Fibroblast of pulmonary artery (primary cell): ENCODE measurements around the gene RETREG2.

Experiments
- DNase-seq: peaks from one replicate; pipeline ENCODE4 v3.0.0-alpha.2; 2010; ENCODE audit warnings: low read depth
- H3K4me3 ChIP-seq: replicated peaks from 2 replicates; pipeline ENCODE4 v1.5.1; 2011; ENCODE audit warnings: low read depth, mild to moderate bottlenecking, control low read depth, low read length, moderate library complexity
- TF ChIP-seq, protein P1 (sequence below): IDR thresholded peaks from 2 replicates; pipeline ENCODE4 v1.5.1; 2011; ENCODE audit warnings: mild to moderate bottlenecking, control low read depth, low read length, inconsistent platforms; ENCODE audit errors: missing control alignments

The RETREG2 gene

DNA sequence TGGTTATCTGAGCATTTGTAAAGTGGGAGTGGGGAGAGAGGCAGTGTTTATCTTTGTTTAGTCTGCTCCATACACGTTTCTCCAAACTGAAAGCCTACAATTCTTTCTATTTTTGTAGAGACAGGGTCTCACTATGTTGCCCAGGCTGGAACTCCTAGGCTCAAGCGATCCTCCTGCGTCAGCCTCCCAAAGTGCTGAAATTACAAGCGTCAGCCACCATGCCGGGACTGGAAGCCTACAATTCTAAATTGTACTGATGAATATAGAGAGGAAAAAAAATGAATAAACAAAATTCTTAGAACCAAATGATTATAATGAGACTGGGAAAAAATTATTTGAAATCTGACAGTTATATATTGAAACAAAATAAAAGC is 27.1 kb downstream of the RETREG2 start:
- no peak for DNase-seq
- TF ChIP-seq, protein P1, sequence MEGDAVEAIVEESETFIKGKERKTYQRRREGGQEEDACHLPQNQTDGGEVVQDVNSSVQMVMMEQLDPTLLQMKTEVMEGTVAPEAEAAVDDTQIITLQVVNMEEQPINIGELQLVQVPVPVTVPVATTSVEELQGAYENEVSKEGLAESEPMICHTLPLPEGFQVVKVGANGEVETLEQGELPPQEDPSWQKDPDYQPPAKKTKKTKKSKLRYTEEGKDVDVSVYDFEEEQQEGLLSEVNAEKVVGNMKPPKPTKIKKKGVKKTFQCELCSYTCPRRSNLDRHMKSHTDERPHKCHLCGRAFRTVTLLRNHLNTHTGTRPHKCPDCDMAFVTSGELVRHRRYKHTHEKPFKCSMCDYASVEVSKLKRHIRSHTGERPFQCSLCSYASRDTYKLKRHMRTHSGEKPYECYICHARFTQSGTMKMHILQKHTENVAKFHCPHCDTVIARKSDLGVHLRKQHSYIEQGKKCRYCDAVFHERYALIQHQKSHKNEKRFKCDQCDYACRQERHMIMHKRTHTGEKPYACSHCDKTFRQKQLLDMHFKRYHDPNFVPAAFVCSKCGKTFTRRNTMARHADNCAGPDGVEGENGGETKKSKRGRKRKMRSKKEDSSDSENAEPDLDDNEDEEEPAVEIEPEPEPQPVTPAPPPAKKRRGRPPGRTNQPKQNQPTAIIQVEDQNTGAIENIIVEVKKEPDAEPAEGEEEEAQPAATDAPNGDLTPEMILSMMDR, result no peak

DNA sequence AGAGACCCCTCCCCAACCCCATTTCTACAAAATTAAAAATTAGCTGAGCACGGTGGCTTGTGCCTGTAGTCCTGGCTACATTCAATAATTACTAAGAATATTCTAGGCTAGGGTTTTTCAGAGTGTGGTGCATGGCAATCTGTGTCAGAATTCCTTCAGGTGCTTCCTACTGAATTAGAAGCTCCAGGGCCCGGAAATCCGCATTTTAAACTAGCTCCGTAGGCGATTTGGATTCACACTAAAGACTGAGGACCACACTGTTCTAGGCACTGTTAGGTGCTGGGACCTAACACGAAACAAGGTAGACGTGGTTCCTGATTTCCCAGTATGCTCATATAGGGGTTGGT is 27.9 kb downstream of the RETREG2 start:
- DNase-seq, result no peak
- peak overlapping the region; percentile 73 for H3K4me3 ChIP-seq
- TF ChIP-seq, protein P1, result no peak

More for the DNA sequence above, 27.1 kb downstream of the RETREG2 start:
- H3K4me3 ChIP-seq, result no peak overlapping the region

DNA sequence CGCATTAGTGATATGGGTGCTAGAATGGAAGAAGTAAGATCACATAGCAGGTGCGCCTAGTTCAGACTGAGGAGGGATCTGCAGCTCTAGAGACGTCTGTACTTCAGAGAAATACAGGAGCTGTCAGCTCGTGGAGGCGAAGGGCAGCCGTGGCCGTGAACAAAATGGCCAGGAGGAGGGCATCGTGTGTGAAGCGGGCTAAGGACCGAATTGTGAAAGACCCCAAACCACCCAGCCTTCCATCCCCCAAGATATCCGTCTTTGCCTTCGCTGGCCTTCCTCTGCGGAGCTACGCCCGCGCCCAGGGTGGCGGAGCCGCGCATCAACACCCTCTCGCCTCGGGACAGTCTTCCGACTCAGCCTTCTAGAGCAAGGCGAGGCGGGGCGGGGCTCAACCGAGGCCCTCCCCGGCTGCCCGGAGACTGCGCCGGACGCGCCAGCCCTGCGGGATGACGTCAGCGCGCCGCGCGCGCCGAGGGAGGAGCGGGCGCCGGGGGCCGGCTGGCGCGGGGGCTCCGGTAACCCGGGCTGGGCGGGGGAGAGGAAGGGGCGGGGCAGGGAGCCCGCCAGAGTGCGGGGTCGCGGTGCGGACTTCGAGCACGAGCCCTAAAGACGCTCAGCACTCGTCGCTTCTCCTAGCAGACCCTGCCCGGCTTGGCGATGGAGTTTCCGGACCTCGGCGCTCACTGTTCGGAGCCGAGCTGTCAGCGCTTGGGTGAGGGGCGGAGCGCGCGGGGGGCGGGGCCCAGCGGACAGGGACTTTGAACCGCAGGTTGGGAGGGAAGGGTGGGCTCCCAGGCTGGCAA is 28.5 kb downstream of the RETREG2 start, which contains the start of gene ZFAND2B:
TSS of gene ZFAND2B (plus strand) at position 455 of the 806 bp plus-strand sequence. CDS start at position 661, 206 bp downstream.
- DNase-seq, result peak; percentile 92
- H3K4me3 ChIP-seq, result peak within 1 kb of the TSS; percentile 73
- TF ChIP-seq, protein P1, result peak; percentile 1

DNA sequence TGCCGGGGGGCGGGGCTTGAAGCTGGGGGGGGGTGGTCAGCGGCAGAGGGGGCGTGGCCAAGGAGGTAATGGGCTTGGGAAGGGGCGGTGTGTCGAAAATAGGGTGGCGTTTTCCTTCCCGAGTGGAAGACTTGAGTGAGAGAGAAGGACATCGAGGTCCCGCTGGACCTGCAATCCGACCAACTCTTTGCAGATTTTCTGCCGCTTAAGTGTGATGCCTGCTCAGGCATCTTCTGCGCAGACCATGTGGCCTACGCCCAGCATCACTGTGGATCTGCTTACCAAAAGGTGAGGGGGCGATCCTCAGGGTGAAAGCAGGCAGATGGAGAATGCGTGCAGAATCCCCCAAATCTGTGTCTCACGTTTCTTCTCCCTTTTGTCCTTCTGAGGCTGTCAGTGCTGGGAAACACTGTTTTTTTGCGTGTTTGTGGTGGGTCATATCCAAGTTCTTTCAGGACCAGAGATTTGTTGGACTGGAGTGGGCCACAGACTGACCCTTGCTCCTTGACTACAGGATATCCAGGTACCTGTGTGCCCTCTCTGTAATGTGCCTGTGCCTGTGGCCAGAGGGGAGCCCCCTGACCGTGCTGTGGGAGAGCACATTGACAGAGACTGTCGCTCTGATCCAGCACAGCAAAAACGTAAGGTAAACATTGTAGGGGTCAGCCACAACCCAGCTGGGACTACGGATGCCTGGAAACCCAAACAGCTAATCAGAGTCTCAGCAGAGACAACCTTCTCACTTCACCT is 29.2 kb downstream of the RETREG2 start:
- no peak for DNase-seq
- TF ChIP-seq, protein P1, result no peak
- H3K4me3 ChIP-seq, result peak overlapping the region; percentile 73

DNA sequence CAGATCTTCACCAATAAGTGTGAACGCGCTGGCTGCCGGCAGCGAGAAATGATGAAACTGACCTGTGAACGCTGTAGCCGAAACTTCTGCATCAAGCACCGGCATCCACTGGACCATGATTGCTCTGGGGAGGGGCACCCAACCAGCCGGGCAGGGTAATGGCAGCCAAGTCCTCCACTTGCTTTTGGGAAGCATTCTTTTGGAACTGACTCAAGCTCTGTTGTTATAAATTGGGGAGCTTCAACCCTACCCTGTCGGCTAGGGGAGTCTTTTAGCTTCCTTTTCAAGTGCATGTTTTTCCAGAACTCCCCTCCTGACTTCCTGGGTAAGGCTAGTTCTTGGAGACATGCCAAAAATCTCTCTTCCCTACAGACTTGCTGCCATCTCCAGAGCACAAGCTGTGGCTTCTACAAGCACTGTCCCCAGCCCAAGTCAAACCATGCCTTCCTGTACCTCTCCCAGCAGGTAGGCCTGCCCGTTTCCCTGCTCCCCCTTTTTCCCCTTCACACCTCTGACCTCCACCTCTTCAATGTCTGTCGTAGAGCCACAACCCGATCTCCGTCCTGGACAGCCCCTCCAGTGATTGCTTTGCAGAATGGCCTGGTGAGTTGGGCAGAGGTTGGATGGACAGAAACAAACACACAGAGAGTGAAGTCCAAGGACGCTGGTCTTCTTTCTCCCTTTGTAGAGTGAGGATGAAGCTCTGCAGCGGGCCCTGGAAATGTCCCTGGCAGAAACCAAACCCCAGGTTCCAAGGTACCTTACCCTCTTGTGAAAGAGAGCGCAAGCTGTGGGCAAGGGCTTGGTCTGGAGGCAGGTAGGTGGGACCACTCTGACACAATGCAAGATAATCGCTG is 30.0 kb downstream of the RETREG2 start:
- peak; percentile 60 for DNase-seq

More for the DNA sequence above, 30.0 kb downstream of the RETREG2 start:
- TF ChIP-seq, protein P1, result no peak
- H3K4me3 ChIP-seq, result peak overlapping the region; percentile 73
